ENCODE data around the gene ITGA11. TPM values are rescaled to one million over a fixed set of nuclear protein-coding genes. Genes with fewer than 3 reads are reported as not detected.

The ITGA11 gene
- total and polyA plus RNA-seq, 2 of the 13 experiments (the other 11 are each of a cell fraction or from before 2014, with no cell fraction given): not detected

DNA sequence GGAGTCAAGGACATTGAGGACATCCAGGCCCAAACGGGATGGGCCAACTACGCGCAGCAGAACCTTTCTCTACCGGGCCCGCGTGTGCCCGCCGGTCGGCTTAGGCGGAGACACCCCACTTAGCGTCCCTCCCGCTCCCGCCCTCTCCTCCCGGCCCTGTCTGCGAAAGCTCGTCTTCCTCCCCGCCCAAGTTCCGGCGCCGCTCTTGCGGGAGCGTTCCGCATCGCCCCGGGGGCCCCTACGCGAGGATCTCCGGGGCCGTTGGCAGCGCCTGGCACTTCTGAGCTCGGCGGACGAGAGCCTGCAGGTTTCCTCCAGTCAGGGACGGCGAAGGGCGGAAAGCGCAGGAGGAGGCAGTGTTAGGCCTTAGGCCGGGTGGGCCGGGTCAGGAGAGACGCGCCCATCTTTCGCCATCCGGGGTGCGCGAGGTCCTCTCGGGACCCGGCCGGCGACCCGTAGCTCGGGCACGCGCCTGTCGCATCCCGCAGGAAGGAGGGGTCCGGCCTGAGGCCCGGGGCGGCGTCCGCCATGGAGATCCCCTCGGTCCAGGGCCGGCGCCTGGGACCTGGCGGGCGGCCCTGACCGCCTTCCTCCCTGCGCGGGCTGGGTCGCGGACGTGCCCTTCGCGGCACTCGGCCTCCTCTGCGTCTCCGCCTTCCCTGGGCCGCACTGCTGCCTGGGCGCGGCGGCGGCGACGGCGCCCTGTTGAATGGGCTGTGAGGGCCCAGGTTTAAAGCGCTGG is 154.2 kb downstream of the ITGA11 start, which contains the start of gene FEM1B (continued):
- TF ChIP-seq, protein P1, sequence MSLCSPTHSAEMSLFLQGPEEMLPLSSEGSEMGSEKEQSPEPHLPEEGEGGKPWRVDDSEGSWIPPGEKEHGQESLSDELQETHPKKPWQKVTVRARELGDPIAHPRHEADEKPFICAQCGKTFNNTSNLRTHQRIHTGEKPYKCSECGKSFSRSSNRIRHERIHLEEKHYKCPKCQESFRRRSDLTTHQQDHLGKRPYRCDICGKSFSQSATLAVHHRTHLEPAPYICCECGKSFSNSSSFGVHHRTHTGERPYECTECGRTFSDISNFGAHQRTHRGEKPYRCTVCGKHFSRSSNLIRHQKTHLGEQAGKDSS (CRISPR knock-in tag; IDR thresholded peaks at IDR 0.05; ENCODE audit: borderline replicate concordance, low read depth): peak; percentile 87; the same call in 1 of the 2 replicates
- TF ChIP-seq POLR2AphosphoS5 (IDR thresholded peaks at IDR 0.05; ENCODE audit: low read depth, low read length) (peak; percentile 76), ZNF749 (CRISPR knock-in tag; IDR thresholded peaks at IDR 0.05; ENCODE audit: borderline replicate concordance) (peak; percentile 77; the same call in 1 of the 2 replicates), RBFOX2 (IDR thresholded peaks at IDR 0.05; ENCODE audit: low read depth, low read length) (peak; percentile 97), ZNF160 (CRISPR knock-in tag; IDR thresholded peaks at IDR 0.05) (peak; percentile 82; the same call in 1 of the 2 replicates), ZNF563 (CRISPR knock-in tag; IDR thresholded peaks at IDR 0.05) (0 out of 2 replicates have a peak, but pooled peaks have one; percentile 69), KLF12 (CRISPR knock-in tag; IDR thresholded peaks at IDR 0.05; ENCODE audit: borderline replicate concordance) (peak; percentile 85), ZNF724P (CRISPR knock-in tag; IDR thresholded peaks at IDR 0.05; ENCODE audit: borderline replicate concordance) (peak; percentile 75; the same call in 1 of the 2 replicates), HNRNPLL (IDR thresholded peaks at IDR 0.05; ENCODE audit: low read depth, low read length, poor library complexity, severe bottlenecking) (peak; percentile 82), HNF4G (IDR thresholded peaks at IDR 0.05; ENCODE audit: borderline replicate concordance, low read depth, low read length) (peak; percentile 41; the same call in 1 of the 2 replicates), HNF4G (CRISPR knock-in tag; IDR thresholded peaks at IDR 0.05; ENCODE audit: borderline replicate concordance, low read depth) (no peak; the same call in 1 of the 2 replicates), ZNF788 (CRISPR knock-in tag; IDR thresholded peaks at IDR 0.05; ENCODE audit: borderline replicate concordance) (peak; percentile 64; the same call in 1 of the 2 replicates), ZFP90 (CRISPR knock-in tag; IDR thresholded peaks at IDR 0.05; ENCODE audit: borderline replicate concordance) (peak; percentile 59), ELF1 (CRISPR knock-in tag; IDR thresholded peaks at IDR 0.05) (peak; percentile 80), ZFP36 (IDR thresholded peaks at IDR 0.05; ENCODE audit: borderline replicate concordance, low read depth, low read length, partially characterized antibody) (no peak), ZC3H4 (CRISPR knock-in tag; IDR thresholded peaks at IDR 0.05; ENCODE audit: borderline replicate concordance) (peak; percentile 65; the same call in 1 of the 2 replicates), ZNF34 (CRISPR knock-in tag; IDR thresholded peaks at IDR 0.05; ENCODE audit: borderline replicate concordance) (peak; percentile 89; the same call in 1 of the 2 replicates), ZSCAN21 (CRISPR knock-in tag; IDR thresholded peaks at IDR 0.05; ENCODE audit: borderline replicate concordance) (peak; percentile 82; the same call in 1 of the 2 replicates), SALL1 (CRISPR knock-in tag; IDR thresholded peaks at IDR 0.05) (peak; percentile 83), TEAD2 (CRISPR knock-in tag; IDR thresholded peaks at IDR 0.05) (no peak; the same call in 1 of the 2 replicates), HOXA7 (CRISPR knock-in tag; IDR thresholded peaks at IDR 0.05) (no peak)
- TF ChIP-seq, protein P2, sequence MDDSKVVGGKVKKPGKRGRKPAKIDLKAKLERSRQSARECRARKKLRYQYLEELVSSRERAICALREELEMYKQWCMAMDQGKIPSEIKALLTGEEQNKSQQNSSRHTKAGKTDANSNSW (CRISPR knock-in tag; IDR thresholded peaks at IDR 0.05; ENCODE audit: borderline replicate concordance): peak; percentile 57; the same call in 1 of the 2 replicates
- TF ChIP-seq, protein P3, sequence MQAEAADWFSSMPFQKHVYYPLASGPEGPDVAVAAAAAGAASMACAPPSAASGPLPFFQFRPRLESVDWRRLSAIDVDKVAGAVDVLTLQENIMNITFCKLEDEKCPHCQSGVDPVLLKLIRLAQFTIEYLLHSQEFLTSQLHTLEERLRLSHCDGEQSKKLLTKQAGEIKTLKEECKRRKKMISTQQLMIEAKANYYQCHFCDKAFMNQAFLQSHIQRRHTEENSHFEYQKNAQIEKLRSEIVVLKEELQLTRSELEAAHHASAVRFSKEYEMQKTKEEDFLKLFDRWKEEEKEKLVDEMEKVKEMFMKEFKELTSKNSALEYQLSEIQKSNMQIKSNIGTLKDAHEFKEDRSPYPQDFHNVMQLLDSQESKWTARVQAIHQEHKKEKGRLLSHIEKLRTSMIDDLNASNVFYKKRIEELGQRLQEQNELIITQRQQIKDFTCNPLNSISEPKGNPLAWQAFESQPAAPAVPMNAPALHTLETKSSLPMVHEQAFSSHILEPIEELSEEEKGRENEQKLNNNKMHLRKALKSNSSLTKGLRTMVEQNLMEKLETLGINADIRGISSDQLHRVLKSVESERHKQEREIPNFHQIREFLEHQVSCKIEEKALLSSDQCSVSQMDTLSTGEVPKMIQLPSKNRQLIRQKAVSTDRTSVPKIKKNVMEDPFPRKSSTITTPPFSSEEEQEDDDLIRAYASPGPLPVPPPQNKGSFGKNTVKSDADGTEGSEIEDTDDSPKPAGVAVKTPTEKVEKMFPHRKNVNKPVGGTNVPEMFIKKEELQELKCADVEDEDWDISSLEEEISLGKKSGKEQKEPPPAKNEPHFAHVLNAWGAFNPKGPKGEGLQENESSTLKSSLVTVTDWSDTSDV (CRISPR knock-in tag; IDR thresholded peaks at IDR 0.05): no peak
- TF ChIP-seq, protein P4, sequence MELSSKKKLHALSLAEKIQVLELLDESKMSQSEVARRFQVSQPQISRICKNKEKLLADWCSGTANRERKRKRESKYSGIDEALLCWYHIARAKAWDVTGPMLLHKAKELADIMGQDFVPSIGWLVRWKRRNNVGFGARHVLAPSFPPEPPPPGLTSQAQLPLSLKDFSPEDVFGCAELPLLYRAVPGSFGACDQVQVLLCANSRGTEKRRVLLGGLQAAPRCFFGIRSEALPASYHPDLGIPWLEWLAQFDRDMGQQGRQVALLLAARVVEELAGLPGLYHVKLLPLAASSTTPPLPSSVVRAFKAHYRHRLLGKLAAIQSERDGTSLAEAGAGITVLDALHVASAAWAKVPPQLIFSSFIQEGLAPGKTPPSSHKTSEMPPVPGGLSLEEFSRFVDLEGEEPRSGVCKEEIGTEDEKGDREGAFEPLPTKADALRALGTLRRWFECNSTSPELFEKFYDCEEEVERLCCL (CRISPR knock-in tag; IDR thresholded peaks at IDR 0.05; ENCODE audit: borderline replicate concordance): peak; percentile 92
